ENCODE results near the gene ROR1.

GRCh38 chr1:63757334-63757733 lies 16.5 kb upstream of the ROR1 start:
- TF ChIP-seq RAD21 (IDR thresholded peaks at IDR 0.05; ENCODE audit: low read length) (no peak), IRF3 (IDR thresholded peaks at IDR 0.05; ENCODE audit: low read depth, low read length) (no peak), MXI1 (IDR thresholded peaks at IDR 0.05; ENCODE audit: low read depth, low read length) (no peak), POLR2AphosphoS5 (IDR thresholded peaks at IDR 0.05; ENCODE audit: low read depth, low read length) (no peak), JUND (IDR thresholded peaks at IDR 0.05) (no peak), CTCF (IDR thresholded peaks at IDR 0.05) (no peak), RFX5 (IDR thresholded peaks at IDR 0.05; ENCODE audit: low read length) (no peak), MAX (IDR thresholded peaks at IDR 0.05; ENCODE audit: low read depth) (no peak), USF2 (IDR thresholded peaks at IDR 0.05; ENCODE audit: borderline replicate concordance, low read depth, low read length) (no peak), TAF1 (IDR thresholded peaks at IDR 0.05; ENCODE audit: borderline replicate concordance, low read depth, low read length) (no peak), ZBTB33 (IDR thresholded peaks at IDR 0.05; ENCODE audit: borderline replicate concordance, low read depth) (no peak), EP300 (IDR thresholded peaks at IDR 0.05; ENCODE audit: borderline replicate concordance in 1 of 2, low read depth in 1 of 2, low read length in 1 of 2) (no peak), YY1 (IDR thresholded peaks at IDR 0.05; ENCODE audit: low read depth) (no peak)
